ENCODE measurements around the gene ATP2B2. TPM values are rescaled to one million over a fixed set of nuclear protein-coding genes. Genes with fewer than 3 reads are reported as not detected.

The ATP2B2 gene
- total RNA-seq, 4 donors from 2014 or later = not detected

GRCh38 chr3:10378246-10378645, 127.1 kb downstream of the ATP2B2 start:
- H3K27ac ChIP-seq = no peak overlapping the region
- no peak for TF ChIP-seq POLR2AphosphoS5 (IDR thresholded peaks at IDR 0.05)
- no peak for TF ChIP-seq POLR2A (IDR thresholded peaks at IDR 0.05)
- TF ChIP-seq CTCF (IDR thresholded peaks at IDR 0.05) = no peak
- TF ChIP-seq EP300 (IDR thresholded peaks at IDR 0.05; ENCODE audit: low read depth) = no peak
- WGBS, 2 donors (ENCODE audit: low coverage in 1 of 2) = 86% methylated on average over 16 of the region's 16 CpGs; no CpG with 5 or more reads in 1 of the 2 donors
- no peak for DNase-seq
- H3K27me3 ChIP-seq = no peaks in the 10 kb centered on the region
- no peaks in the 10 kb centered on the region for H3K4me1 ChIP-seq
- intact Hi-C loops (cut with DNase I; ENCODE audit: low total_unique reads) (loop anchor here (5.0 kb wide), 1 partner anchor 334 kb away; no protein-coding TSS in a partner anchor), in situ Hi-C loops (cut with MboI; ENCODE audit: low pct_ligation_motif_present in 1 of 4, low pct_unique_long_range_greater_than_20kb in 1 of 4, low sequenced_read_pairs in 3 of 4) (no loop called here)
- H3K4me3 ChIP-seq = no peak overlapping the region
- no peaks in the 10 kb centered on the region for H3K9me3 ChIP-seq
- no peaks in the 10 kb centered on the region for H3K36me3 ChIP-seq

DNA sequence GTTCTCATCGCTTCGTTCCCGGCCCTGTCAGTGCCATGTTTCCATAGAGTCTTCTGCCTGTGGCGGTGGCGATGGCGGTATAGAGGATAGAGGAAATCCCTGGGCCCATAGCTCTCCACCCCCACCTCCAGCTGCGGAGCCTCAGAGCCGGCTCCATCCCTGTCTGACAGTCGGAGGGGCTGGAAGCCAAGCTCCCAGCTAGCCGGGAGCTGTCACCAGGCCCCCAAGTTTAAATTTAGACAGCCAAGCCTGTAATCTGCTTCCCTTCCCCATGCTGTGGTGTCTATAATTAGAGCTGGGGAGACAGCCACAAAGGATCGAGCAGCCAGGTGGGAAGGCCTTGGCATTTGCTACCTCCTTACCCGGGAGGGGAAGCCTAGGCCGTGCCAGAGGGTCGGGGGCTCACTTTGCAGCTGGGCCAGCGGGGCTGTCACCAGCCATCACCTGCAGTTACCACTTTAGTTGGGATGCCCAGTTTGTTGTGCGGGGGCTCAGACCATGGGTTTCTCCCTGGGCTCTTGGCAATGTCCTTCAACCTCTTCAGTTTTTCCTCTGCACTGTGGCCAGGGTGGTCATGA, 128.1 kb downstream of the ATP2B2 start:
- H3K4me3 ChIP-seq = no peak overlapping the region
- no peaks in the 10 kb centered on the region for H3K27me3 ChIP-seq
- in situ Hi-C loops (cut with MboI; ENCODE audit: low pct_ligation_motif_present in 1 of 4, low pct_unique_long_range_greater_than_20kb in 1 of 4, low sequenced_read_pairs in 3 of 4) (no loop called here), intact Hi-C loops (cut with DNase I; ENCODE audit: low total_unique reads) (loop anchor here (5.0 kb wide), 1 partner anchor 335 kb away; no protein-coding TSS in a partner anchor)
- H3K36me3 ChIP-seq = no peaks in the 10 kb centered on the region
- H3K27ac ChIP-seq = no peak overlapping the region
- no peaks in the 10 kb centered on the region for H3K4me1 ChIP-seq
- TF ChIP-seq POLR2A (IDR thresholded peaks at IDR 0.05) = no peak
- TF ChIP-seq POLR2AphosphoS5 (IDR thresholded peaks at IDR 0.05) = no peak
- no peak for TF ChIP-seq CTCF (IDR thresholded peaks at IDR 0.05)
- no peak for TF ChIP-seq EP300 (IDR thresholded peaks at IDR 0.05; ENCODE audit: low read depth)
- H3K9me3 ChIP-seq = no peaks in the 10 kb centered on the region
- DNase-seq = no peak
- 58% methylated on average over 16 of the region's 16 CpGs; no CpG with 5 or more reads in 1 of the 2 donors for WGBS, 2 donors (ENCODE audit: low coverage in 1 of 2)

DNA sequence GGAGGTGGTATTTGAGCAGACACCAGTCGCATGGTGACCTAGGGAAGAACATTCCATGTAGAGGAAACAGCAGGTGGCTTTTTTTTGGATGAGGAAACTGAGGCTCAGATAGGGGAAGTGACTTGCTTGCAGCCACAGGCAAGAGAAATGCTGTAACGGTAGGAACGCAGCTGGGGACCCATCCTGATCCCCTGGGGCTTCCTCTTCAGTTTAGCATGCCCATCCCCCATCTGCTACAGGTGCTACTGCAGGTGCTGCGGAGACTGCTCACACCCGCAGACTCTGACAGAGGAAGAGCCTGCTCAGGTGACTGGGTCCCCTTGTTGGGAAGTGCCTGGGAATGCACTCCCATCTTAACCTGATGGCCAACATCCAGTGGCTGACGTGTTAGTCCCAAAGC, 129.0 kb downstream of the ATP2B2 start:
- Histone ChIP-seq H3K4me1 (no peaks in the 10 kb centered on the region), H3K27me3 (no peaks in the 10 kb centered on the region), H3K9me3 (no peaks in the 10 kb centered on the region), H3K4me3 (no peak overlapping the region), H3K36me3 (no peaks in the 10 kb centered on the region), H3K27ac (no peak overlapping the region)
- 56 to 67% methylated on average over 1 to 6 of the region's 6 CpGs for WGBS, 2 donors (ENCODE audit: low coverage in 1 of 2)
- TF ChIP-seq POLR2A (IDR thresholded peaks at IDR 0.05) = no peak
- no peak for TF ChIP-seq CTCF (IDR thresholded peaks at IDR 0.05)
- no peak for TF ChIP-seq EP300 (IDR thresholded peaks at IDR 0.05; ENCODE audit: low read depth)
- no peak for TF ChIP-seq POLR2AphosphoS5 (IDR thresholded peaks at IDR 0.05)
- in situ Hi-C loops (cut with MboI; ENCODE audit: low pct_ligation_motif_present in 1 of 4, low pct_unique_long_range_greater_than_20kb in 1 of 4, low sequenced_read_pairs in 3 of 4) = no loop called here
- intact Hi-C loops (cut with DNase I; ENCODE audit: low total_unique reads) = loop anchor here (5.0 kb wide), 1 partner anchor 336 kb away; no protein-coding TSS in a partner anchor
- no peak for DNase-seq

GRCh38 chr3:10375296-10376053, 129.9 kb downstream of the ATP2B2 start:
- Histone ChIP-seq H3K27ac (no peak overlapping the region), H3K9me3 (no peaks in the 10 kb centered on the region), H3K4me3 (no peak overlapping the region), H3K4me1 (no peaks in the 10 kb centered on the region), H3K36me3 (no peaks in the 10 kb centered on the region), H3K27me3 (no peaks in the 10 kb centered on the region)
- TF ChIP-seq CTCF (IDR thresholded peaks at IDR 0.05) (no peak), EP300 (IDR thresholded peaks at IDR 0.05; ENCODE audit: low read depth) (no peak), POLR2AphosphoS5 (IDR thresholded peaks at IDR 0.05) (no peak), POLR2A (IDR thresholded peaks at IDR 0.05) (no peak)
- WGBS, 2 donors (ENCODE audit: low coverage in 1 of 2) = 90 to 91% methylated on average over 12 to 23 of the region's 23 CpGs
- in situ Hi-C loops (cut with MboI; ENCODE audit: low pct_ligation_motif_present in 1 of 4, low pct_unique_long_range_greater_than_20kb in 1 of 4, low sequenced_read_pairs in 3 of 4) = no loop called here
- intact Hi-C loops (cut with DNase I; ENCODE audit: low total_unique reads) = loop anchor here (5.0 kb wide), 1 partner anchor 337 kb away; no protein-coding TSS in a partner anchor
- no peak for DNase-seq

All from transverse colon (tissue), 4 donors.